ENCODE results near the gene PLCD3. TPM values are rescaled to one million over a fixed set of nuclear protein-coding genes. Genes with fewer than 3 reads are reported as not detected.

PLCD3 gene
- total and polyA plus RNA-seq, 2 of the 13 experiments (the other 11 are each of a cell fraction or from before 2014, with no cell fraction given) = 11.3 to 39.1 TPM

GRCh38 chr17:45101883-45102811 lies 30.2 kb downstream of the PLCD3 start (continued):
- TF ChIP-seq ZNF44 (CRISPR knock-in tag; IDR thresholded peaks at IDR 0.05) (peak; percentile 37; the same call in 1 of the 2 replicates), RBM39 (IDR thresholded peaks at IDR 0.05; ENCODE audit: low read depth, low read length, poor library complexity, severe bottlenecking) (no peak), SATB2 (CRISPR knock-in tag; IDR thresholded peaks at IDR 0.05) (no peak), RNF219 (CRISPR knock-in tag; IDR thresholded peaks at IDR 0.05) (no peak), PHF8 (CRISPR knock-in tag; IDR thresholded peaks at IDR 0.05) (peak; percentile 15; the same call in 1 of the 2 replicates), ETV6 (CRISPR knock-in tag; conservative IDR thresholded peaks at IDR 0.05) (no peak), JARID2 (CRISPR knock-in tag; IDR thresholded peaks at IDR 0.05; ENCODE audit: insufficient replicate concordance) (no peak), HNF1B (CRISPR knock-in tag; IDR thresholded peaks at IDR 0.05) (peak; percentile 74), ZNF317 (CRISPR knock-in tag; IDR thresholded peaks at IDR 0.05) (no peak), ZMYM3 (CRISPR knock-in tag; IDR thresholded peaks at IDR 0.05) (no peak), AHDC1 (CRISPR knock-in tag; IDR thresholded peaks at IDR 0.05; ENCODE audit: borderline replicate concordance) (no peak), YEATS2 (CRISPR knock-in tag; IDR thresholded peaks at IDR 0.05; ENCODE audit: borderline replicate concordance) (0 out of 2 replicates have a peak, but pooled peaks have one; percentile 65), ZMAT3 (CRISPR knock-in tag; conservative IDR thresholded peaks at IDR 0.05) (0 out of 2 replicates have a peak, but pooled peaks have one; percentile 27), ZNF446 (CRISPR knock-in tag; IDR thresholded peaks at IDR 0.05) (no peak), LCORL (IDR thresholded peaks at IDR 0.05) (no peak), LCORL (CRISPR knock-in tag; IDR thresholded peaks at IDR 0.05) (peak; percentile 83), SOX13 (IDR thresholded peaks at IDR 0.05) (no peak), SOX13 (CRISPR knock-in tag; conservative IDR thresholded peaks at IDR 0.05 in 1 of 2, IDR thresholded peaks at IDR 0.05 in 1 of 2) (peak in 1 of 2 experiments; percentile 65; a peak in 2 of 4 replicates), ZNF143 (CRISPR knock-in tag; IDR thresholded peaks at IDR 0.05) (no peak), CREM (IDR thresholded peaks at IDR 0.05) (0 out of 2 replicates have a peak, but pooled peaks have one; percentile 25), CREM (CRISPR knock-in tag; IDR thresholded peaks at IDR 0.05) (no peak)
